GM18502 (cell line): ENCODE data around the gene SGCD.

Experiments
- ATAC-seq: cut with Tn5 transposase; IDR thresholded peaks from one replicate; pipeline ENCODE4 v1.9.1; 2021; ENCODE audit warnings: mild to moderate bottlenecking; ENCODE audit not compliant: unreplicated experiment, poor library complexity

SGCD gene

DNA sequence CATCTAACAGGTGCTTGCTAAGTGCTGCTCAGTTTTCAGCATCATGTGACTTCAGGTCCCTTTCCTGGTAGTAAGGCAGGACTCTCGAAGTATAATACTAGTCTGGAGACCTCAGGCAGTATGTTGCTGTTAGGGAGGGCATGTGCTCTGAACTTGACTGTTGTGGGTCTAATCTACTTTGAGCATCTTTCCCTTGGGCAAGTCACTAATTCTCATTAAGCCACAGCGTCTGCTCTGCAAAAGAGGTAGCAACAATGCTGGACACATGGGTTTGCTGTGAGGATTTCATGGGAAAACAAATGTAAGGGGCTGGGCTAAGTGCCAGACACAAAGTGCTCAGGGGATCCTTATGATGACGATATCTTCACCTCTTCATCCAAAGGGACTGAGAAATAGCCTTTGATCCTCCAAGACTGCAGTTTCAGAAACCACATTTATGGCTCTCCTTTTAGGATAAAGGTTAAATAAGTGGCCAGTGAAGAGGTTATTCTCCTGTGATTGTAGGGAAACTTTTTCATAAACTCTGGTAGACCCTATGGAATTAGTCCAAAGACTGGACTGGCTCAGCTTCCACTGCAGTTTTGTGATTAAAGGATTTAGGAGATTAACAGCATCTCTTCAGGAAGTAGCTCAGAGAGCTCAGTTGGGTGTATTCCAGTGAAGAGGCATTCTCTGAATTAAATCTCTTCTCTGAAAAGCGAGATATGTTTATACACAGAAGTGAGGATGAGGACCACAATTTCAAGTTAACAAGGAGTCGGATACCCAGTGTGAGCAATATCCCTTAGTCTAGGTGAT is 216.6 kb downstream of the SGCD start:
- no peak for ATAC-seq

DNA sequence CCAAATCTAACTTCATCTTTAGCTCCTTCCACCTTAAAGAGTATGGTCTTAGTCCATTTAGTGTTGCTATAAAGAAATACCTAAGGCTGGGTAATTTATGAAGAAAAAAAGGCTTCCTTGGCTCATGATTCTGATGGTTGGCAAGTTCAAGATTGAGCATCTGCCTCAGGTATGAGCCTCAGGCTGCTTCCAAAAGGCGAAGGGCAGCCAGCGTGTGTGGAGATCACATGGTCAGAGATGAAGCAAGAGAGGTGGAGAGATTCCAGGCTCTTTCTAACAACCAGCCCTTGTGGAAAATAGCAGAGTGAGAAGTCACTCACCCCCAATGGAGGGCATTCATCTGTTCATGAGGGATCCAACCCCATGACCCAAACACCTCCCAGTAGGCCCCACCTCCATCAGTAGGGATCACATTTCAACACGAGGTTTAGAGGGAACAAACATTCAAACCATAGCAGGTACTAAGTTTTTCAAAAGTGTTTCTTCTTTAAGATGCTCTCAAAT is 225.9 kb downstream of the SGCD start:
- no peak for ATAC-seq

DNA sequence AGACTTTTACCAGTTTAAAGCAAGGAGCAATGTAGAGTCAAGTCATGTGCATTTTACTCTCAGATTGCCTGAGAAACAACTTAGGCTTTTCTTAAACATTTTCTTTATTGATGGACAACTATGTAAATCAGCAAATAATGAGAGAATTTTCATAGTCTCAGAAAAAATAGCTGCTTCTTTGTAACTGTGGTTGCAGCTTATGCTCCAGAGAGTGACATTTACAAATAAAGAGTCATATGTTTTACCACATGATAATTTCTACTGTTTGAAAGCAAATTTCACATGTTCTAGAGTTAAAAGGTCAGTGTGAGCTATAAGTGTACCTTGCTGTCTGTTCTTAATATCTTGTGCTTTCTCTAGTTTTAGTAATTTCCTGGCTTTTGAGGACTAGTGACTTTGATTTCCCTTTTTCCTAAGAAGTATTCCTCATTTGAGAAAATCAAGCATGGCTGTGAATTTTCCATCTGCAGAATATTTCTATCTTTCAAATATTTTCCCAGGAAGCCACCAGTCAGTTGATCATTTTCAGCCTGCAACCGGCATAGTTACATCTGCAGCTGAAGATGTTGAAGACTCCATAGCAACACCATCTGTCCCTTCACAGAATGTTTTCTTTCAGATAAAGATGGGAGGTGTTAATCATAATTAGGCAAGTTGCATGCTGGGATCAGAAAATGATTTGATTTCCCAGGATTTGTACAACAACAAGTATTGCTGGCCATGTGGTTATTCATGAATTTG is 229.9 kb downstream of the SGCD start:
- ATAC-seq: no peak

DNA sequence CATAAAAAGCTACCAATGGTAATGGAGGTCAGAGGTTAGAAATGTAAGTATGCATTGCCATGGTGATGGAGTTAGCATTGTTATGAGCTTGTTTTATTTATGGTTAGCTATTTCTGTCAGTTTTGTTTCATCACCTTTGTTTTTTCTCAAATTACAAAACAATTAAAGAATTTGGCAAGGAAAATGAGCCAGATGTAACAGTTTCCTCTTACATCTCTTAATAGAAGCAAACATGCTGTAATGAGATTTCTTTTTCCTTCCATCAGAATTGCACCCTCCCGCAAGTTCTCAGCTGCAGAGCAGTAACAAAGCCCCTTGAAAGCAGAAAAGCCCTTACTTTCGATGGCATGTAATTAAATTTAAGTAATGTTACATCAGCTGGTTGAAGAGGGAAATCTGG is 233.0 kb downstream of the SGCD start:
- no peak for ATAC-seq

DNA sequence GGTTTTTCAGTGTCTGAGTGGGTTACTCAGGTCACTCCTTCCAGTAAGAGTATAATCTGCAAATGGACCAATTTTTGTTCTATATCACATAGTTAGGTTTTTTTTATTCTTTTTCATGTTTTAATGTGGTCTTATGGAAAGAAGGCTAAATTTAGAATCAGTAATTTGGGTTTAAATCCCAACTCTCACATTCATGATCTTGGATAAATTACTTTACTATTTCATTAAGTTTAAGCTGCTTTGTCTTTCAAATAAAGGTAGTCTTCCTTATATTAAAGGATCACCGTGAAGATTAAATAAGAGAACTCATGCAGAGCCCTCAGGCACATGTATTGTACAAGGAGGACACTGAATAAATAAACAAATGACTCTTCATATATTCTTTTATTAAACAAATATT is 234.7 kb downstream of the SGCD start:
- ATAC-seq: no peak

DNA sequence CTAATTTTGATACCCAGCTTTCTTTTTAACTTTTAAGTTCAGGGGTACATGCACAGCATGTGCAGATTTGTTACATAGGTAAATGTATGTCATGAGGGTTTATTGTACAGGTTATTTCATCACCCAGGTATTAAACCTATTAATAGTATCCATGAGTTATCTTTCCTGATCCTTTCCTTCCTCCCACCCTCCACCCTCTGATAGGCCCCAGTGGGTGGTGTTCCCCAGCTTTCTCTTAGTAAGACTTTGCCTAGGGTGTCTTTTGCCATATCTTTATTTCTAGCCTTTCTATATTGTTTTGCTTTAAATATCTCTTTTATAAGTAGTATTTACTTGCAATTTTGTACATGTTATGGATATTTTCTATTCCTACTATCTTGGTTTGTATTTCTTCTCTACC is 243.7 kb downstream of the SGCD start:
- ATAC-seq: no peak

DNA sequence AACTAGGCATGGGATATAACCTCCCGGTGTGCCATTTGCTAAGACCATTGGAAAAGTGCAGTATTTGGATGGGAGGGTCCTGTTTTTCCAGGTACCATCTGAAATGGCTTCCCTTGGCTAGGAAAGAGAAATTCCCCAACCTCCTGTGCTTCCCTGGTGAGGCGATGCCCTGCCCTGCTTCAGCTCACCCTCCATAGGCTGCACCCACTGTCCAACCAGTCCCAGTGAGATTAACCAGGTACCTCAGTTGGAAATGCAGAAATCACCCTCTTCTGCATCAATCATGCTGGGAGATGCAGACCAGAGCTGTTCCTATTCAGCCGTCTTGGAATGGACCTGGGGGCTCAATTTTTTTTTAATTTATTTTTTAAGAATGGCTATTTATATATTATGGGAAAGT is 254.8 kb downstream of the SGCD start:
- ATAC-seq: no peak

DNA sequence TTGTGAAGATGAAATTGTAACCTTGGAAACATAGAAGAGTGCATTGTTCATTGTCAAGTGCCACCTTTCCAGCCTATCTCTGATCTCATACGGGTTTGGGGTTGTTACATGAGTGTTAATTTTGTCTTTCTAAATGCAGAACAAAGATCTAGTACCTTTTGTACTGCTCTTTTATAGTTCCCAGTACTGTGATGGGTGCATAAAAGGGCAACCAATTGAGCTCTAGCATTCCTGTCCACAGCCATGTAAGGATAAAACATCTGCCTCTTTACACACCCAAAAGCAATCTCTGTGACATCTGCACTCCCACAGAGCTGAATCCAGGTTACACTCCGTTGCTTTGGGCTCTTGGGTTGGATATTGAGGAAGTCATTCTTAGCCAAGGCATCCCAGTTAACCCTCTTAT is 255.2 kb downstream of the SGCD start:
- no peak for ATAC-seq

DNA sequence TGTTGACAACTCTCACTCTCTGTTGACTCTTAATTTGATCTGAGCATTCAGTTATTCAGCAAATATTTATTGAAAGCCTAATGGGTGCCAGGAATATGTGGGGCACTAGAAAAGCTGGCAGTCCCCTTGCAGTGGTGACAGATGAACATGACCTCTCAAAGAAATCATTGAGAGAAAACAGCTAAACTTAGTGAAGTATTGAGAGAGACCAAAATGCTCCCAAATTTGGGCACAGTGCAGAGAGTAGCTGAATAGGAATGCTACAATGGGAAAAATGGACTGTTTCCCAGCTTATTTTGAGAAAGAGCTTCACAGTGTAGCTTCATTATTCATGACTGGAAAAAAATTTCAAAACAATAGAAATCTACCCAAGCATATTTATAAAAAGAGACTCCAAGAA is 257.9 kb downstream of the SGCD start:
- no peak for ATAC-seq

DNA sequence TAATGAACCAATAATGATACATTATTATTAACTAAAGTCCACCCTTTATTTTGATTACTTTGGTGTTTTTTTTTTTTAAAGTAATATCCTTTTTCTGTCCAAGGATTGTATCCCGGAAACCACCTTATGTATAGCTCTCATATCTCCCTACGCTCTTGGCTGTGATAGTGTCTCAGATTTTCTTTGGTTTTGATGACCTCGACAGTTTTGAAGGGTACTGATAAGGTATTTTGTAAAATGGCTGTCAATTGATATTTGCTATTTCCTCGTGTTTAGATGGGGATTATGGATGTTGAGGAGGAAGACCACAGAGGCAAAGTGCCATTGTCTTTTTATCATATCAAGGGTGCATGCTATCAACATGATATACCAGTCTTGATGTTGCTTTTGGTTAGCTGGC is 259.0 kb downstream of the SGCD start:
- no peak for ATAC-seq

DNA sequence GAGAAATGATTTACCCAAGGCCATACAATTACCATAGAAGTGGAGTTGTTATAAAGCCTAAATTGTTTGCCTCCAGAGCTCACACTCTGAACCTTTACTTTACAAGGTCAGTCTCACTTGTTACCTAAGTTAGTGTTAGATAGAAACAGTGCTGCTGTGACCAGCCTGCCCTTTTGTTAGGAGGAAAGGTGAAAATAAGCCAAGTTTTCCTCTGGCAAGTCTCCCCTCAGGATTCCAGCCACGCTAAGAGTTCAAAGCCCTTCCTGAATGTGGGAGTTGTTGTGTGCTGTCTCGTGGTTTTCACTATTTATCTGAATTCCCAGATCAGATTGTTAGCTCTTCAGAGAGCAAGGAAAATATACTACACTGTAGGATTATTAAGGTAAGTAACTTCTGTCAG is 260.0 kb downstream of the SGCD start:
- ATAC-seq: no peak

DNA sequence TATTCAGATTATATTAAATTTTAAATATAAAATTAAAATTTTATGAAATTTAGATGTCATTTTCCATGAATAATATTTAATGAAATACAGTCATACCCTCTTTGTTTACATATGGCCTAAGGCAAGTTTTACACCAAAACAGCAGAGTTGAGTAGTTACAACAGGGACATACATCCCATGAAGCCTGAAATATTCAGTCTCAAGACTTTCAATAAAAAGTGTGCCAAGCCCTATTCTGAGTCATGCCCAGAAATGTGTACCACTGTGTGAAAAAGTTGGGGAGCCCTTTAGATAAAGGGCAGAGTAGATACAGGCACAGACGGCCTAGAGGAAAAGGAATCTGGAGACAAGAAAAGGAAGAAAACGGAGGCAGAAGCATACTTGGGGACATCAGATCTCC is 261.3 kb downstream of the SGCD start:
- ATAC-seq: no peak

DNA sequence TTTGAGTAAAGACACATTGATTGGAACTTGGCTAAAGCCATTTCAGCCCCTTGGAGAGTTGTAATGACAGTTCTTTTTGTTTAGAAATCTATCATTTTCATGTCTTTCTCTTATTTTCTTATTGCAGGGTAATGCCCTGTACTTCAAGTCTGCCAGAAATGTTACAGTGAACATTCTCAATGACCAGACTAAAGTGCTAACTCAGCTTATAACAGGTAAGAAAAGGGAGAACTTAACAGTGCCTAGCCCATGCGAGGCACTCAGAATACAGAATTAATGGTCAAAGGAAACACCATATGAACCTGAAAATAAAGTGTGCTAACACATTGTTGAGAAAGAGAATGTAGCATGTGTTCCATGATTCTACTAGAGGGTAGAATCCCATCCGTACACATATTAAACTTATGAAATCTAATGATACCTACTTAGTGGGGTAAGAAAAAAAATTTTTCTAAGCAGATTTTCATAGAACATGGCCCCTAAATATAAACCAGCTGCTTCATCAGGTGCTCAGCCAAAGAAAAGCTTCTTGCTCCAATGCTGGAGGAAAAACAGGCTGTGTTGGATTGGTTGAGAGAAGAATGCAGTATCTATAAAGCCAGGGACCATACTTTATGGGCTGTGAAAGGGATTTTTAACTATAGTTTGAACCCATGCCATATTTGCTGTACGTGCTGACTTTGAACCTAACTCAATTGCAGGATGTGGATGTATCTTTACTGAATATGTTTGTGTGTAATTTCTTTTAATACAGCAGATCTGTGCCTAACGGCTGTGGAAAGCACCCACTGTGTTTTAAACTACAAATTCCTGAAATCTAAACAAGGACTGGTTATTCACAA is 262.4 kb downstream of the SGCD start:
- no peak for ATAC-seq

DNA sequence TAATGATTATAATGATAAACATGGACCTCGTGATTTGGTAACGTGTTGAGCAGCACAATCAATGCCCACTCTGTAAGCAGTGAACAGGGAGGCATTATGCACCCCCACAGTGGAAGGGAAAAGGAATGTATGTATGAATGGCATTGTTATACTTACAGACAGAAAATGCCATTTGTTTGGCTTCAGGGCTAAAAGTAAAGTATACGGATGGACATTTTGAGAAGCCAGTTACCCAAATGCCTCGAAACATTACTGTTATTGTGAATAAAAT is 262.9 kb downstream of the SGCD start:
- ATAC-seq: no peak

DNA sequence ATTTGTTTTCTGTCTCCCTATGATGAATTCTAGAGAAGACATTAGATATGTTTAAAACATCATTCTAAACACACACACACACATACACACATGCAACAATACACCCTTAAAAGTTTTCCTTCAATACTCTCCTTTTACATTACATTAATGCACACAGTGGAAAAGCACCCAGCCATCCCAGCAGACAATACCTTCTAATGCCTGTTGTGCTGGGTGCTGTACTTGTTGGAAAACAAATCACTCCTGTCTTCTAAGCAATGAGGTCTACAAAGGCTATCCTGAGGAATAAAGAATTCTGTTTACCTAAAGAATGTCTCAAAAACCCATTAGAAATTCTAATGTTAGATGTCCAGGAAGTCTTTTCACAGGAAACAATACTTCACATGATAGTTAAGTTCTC is 264.0 kb downstream of the SGCD start:
- no peak for ATAC-seq

DNA sequence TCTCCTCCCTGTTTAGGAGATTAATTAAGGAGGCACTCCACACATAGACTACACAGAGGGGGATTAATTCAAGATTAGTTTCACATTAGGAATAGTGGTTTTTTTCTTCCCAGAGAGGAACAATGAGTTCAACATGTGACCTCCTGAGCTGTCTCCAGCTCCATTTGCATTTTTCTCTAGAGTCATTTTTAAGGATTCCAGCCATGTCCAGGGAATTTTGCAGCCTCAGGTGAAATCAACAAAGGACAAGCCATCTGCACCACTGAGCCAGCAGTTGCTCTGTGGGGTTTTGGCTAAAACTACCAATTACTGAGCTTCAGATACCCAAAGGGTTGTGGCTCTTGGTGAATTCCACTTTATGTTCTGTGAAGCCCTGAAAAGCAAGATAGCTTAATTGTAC is 264.7 kb downstream of the SGCD start:
- no peak for ATAC-seq

DNA sequence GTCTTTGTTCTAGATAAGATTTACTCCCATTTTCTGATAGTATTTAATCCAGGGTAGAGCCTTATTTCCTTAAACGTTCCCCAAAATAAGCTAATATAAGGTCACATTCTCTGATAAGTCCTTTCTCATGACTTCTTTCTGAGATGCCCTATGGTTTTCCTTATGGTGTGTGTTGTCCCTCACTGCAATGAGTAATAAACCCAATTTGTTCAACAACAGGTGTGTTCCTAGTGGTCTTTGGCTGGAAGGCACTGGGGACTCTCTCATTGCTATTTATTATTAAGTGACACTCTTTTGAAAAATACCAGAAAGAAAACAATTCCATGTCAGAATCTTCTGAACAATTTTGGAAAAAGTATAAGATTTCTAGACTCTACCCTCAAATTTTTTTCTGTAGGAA is 266.6 kb downstream of the SGCD start:
- no peak for ATAC-seq

DNA sequence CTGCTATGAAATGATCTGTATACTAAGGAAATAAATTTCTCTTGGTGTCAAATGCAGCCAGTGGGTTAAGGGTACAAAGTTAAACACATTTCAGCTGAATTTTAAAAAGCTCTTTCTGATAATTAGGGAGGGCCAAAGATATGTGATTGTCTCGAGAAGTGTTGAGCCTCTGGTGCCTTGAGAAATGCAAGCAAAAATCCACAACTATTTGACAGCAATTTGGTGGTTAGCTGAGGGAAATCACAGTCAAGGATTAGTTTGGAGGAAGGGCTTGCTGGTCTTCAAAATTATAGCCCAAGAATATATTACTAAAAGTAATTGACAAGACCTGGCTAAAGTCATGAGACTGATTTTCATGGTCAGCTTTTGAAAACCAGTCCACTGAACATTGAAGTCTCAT is 267.4 kb downstream of the SGCD start:
- ATAC-seq: no peak

DNA sequence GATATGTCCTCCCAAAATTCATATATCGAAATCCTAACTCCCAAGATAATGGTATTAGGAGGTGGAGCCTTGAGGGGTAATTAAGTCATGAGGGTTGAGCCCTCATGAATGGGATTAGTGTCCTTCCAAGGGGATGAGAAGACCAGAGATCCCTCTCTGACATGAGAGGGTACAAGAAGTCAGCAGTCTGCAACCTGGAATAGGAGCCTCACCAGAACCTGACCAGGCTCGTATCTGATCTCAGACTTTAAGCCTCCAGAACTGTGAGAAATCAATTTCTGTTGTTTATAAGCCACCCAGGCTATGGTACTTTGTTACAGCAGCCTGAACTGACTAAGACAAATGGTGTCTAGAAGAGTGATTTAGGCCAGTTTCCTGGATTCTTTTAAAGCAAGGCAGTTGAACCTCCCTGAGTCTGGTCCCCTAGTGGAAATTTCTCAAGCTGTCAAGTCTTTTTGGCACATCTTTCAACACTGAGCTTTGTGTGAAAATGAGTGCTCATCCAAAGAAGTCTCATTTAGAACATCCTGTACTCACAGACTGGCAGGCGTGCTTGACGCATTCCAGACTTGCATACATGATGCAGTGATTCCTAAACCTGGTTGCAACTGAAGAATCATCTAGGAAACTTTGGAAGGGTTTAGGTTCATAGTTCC is 268.3 kb downstream of the SGCD start:
- ATAC-seq: no peak

DNA sequence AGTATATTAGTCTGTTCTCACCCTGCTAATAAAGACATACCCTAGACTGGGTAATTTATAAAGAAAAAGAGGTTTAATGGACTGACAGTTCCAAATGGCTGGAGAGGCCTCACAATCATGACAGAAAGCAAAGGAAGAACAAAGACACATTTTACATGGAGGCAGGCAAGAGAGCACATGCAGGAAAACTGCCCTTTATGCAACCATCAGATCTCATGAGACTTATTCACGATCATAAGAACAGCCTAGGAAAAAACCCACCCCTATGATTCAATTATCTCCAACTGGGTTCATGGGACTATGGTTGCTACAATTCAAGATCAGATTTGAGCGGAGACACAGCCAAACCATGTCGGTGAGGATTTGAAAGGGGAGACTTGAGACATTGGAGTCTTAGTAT is 270.3 kb downstream of the SGCD start:
- no peak for ATAC-seq

DNA sequence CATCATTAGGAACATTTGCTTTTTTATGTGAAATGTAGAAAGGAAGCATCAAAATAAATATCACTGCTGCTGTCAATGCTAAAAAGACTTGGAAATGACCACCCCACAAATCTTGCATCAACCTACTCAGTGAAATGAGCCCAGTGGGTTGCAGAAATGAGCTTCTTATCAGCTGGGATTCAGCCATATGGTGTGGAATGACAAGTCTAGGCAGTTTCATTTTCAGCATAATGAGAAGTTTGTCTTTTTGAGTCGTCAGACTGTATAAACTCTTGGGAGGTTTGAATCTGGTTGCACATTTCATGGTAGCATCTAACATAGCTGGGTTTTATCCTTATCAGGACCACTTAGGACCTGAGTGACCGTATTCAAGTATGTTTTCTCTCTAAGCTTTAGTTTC is 272.0 kb downstream of the SGCD start:
- no peak for ATAC-seq
